Right kidney (tissue), 9 donors: ENCODE measurements around the gene GALNT15.
A peak's percentile ranks its signal among the peaks of the same experiment; 100 is the strongest.

Source experiments
- DNase-seq: peaks from one replicate; pipeline ENCODE4 v3.0.0-alpha.2; 2016
- long read RNA-seq, 8 donors: transcript quantifications; one replicate each; lab custom pipeline, GENCODE V29; 2026

The GALNT15 gene, protein sequence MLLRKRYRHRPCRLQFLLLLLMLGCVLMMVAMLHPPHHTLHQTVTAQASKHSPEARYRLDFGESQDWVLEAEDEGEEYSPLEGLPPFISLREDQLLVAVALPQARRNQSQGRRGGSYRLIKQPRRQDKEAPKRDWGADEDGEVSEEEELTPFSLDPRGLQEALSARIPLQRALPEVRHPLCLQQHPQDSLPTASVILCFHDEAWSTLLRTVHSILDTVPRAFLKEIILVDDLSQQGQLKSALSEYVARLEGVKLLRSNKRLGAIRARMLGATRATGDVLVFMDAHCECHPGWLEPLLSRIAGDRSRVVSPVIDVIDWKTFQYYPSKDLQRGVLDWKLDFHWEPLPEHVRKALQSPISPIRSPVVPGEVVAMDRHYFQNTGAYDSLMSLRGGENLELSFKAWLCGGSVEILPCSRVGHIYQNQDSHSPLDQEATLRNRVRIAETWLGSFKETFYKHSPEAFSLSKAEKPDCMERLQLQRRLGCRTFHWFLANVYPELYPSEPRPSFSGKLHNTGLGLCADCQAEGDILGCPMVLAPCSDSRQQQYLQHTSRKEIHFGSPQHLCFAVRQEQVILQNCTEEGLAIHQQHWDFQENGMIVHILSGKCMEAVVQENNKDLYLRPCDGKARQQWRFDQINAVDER
- long read RNA-seq, donor 1 = 0 reads
- long read RNA-seq, donor 2 = 0 reads
- long read RNA-seq, donor 3 = 0 reads
- long read RNA-seq, donor 4 = 0 reads
- long read RNA-seq, donor 5, full-length matches to known transcripts = 1 of 1 reads
- long read RNA-seq, donor 5, partial matches to known transcripts = 0 of 1 reads
- long read RNA-seq, donor 5, other reads (novel, unspliced or antisense) = 0 of 1 reads
- long read RNA-seq, donor 6 = 0 reads
- long read RNA-seq, donor 7 = 0 reads
- long read RNA-seq, donor 8, full-length matches to known transcripts = 1 of 1 reads
- long read RNA-seq, donor 8, partial matches to known transcripts = 0 of 1 reads
- long read RNA-seq, donor 8, other reads (novel, unspliced or antisense) = 0 of 1 reads

DNA sequence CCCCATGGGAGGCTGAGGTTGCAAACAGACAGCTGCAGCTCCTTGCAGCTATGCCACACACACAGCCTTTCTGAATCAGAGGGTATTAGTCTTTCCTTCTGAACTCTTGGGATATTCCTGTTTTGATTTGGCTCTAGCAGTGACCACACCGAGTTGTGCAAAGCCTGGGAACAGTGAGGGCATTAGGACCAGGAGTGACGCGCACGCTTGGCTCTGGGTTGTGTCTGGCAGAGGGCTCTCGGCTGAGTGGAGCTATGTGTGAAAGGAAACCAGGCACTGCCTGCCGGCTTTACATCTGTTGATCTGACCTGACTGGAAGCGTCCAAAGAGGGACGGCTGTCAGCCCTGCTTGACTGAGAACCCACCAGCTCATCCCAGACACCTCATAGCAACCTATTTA lies at the start of gene GALNT15:
Gene GALNT15, plus strand, starts transcription at position 292 of the 400 bp plus-strand sequence. CDS start 472 bp downstream, outside the sequence.
- DNase-seq = peak; percentile 21

DNA sequence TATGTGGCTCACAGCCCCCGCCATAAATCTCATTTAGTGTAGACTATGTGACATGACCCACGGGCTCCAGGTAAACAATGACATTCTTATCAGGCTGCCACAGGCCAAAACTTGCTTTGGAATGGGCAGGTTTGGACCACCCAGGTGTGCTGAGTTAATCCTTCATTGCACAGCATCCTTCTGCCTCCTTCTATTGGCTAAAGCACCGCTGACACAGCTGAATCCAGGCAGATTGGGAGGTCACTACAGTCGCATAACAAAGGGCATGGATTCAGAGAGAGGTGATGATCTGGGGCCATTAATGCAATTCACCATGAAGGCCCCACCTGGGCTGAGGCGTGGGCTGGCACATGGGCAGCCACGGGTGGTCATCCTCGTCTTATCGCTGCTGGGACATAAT lies 47.8 kb upstream of the GALNT15 start:
- DNase-seq = no peak

- DNase-seq = no peak
These were observed 47.2 kb upstream of the GALNT15 start for GRCh38 chr3:16127249-16127648.

DNA sequence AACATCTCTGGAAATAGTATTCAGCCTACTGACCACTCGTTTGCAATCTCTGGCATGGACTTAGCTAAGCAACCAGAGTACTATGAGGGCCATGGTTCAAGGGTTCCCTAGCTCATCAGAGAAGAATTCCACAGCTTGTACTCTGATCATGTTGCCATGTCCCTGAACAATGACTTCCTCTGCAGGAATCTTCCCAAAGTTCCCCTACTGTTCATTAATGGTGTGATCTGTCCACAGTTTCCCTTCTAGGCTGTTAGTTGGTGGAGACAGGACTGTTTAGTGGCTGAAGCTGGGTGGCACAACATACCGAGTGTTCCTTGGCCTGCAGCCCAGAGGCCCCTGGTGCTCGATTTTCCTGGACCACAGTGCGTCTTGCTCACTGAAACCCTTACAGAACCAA lies 44.4 kb upstream of the GALNT15 start:
- no peak for DNase-seq

DNA sequence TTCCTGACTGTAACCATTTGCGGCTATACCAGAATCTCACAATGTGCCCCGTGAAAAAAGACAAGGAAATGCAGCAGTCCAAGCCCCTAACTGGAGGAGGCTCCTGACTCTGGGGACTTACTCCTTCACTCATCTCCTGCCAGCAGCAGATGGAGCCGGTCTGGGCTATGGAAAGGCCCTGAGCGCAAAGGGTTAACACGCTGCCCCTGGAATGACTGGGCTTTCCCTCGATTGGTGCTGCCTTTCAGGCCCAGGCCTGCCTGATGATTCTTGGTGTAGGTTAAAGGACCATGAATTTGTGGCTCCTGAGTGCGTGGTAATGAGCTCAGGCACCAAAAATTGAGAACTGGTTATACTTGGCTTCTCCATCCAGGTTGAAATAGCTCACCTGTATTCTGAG lies 42.3 kb upstream of the GALNT15 start:
- DNase-seq = no peak

DNA sequence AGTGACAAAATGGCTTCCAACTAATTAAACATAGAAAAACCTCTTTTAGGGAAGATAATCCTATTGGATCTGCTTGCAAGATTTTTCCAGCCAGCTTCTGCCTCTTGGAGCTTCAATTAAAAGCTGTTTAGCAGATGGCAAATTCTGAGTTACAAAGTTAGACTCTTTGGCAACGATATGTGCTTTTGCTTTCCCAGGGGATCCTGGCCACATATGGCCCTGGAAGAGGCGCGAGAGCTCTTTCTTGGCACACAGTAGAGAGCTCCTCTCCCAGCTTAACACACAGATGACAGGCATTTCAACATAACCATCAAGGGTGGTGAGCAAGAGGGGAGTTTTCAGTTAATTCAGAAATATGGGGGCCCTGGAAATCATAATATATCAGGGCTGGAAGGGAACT lies 41.6 kb upstream of the GALNT15 start:
- DNase-seq = no peak

GRCh38 chr3:16134173-16134928 lies 40.1 kb upstream of the GALNT15 start:
- DNase-seq = no peak

GRCh38 chr3:16136055-16136454 lies 38.4 kb upstream of the GALNT15 start:
- no peak for DNase-seq

DNA sequence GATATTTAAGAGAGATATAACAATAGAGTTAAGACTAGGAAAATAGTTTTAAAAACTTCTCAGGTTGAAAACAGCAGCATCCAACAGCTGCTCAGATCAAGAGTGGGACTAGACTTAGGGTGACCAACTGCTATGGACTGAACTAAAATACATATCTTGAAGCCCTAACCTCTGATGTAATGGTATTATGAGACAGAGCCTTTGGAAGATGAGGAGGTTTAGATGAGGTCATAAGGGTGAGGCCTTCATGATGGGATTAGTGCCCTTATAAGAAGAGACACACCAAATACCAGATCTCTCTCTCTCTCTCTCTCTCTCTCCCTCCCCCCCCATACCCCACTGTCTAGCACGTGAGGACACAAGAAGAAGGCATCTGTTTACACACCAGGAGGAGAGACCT lies 37.4 kb upstream of the GALNT15 start:
- DNase-seq = no peak

- no peak for DNase-seq
These were observed 36.5 kb upstream of the GALNT15 start for GRCh38 chr3:16137977-16138376.

GRCh38 chr3:16140116-16140893 lies 34.2 kb upstream of the GALNT15 start:
- no peak for DNase-seq

- no peak for DNase-seq
These were observed 33.6 kb upstream of the GALNT15 start for GRCh38 chr3:16140894-16141285.

DNA sequence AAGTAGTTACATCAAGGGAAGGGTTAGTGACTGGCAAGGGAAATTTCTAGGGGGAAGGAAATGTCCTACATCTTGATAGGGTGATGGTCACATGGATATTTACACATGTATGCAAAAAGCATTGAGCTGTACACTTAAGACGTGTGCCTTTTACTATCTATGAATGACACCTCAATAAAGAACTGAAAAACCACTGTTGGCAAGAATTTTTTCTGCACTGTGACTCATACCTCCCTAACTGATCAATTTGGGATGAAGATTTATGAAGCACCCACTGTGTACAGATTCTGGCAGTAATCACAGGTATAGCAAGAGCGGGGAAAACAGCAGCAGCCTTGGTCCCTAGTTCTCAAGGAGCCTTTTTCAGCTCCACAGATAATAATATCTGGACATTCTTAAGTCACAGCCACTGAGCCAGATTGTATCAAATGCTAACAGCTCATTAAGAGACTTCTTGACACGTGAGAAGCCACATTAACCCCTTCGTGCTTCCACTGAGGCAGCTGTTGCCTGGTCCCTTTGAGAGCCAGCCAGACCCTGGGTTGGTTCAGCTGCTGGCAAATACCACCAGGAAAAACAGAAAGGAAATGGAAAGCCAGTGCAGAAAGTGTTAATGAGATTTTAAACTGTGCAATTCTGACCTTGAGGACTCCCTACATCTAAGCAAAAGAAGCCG lies 32.0 kb upstream of the GALNT15 start:
- DNase-seq = no peak

- DNase-seq = no peak
These were observed 30.5 kb upstream of the GALNT15 start for GRCh38 chr3:16143861-16144447.

DNA sequence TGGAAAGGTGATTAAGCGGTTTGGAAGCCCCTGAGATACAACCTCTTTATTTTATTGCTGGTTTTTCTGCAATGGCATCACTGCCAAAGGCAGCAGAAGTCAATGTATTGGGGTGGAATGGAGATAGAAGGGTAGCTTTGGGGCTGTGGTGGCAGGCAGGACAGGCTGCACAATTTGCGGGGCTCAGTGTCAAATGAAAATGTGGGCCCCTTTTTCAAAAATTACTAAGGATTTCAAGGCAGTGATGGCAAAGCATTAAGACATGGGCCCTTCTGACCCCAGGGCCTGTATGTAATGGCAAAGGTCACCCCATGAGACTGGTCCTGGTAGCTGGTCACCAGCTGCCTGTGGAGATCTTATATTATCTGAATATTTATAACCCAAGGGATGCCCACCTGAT lies 29.3 kb upstream of the GALNT15 start:
- no peak for DNase-seq

- DNase-seq = no peak
These were observed 28.3 kb upstream of the GALNT15 start for GRCh38 chr3:16146015-16146730.

- DNase-seq = no peak
These were observed 27.1 kb upstream of the GALNT15 start for GRCh38 chr3:16147220-16147994.

GRCh38 chr3:16148213-16148612 lies 26.3 kb upstream of the GALNT15 start:
- DNase-seq = no peak

DNA sequence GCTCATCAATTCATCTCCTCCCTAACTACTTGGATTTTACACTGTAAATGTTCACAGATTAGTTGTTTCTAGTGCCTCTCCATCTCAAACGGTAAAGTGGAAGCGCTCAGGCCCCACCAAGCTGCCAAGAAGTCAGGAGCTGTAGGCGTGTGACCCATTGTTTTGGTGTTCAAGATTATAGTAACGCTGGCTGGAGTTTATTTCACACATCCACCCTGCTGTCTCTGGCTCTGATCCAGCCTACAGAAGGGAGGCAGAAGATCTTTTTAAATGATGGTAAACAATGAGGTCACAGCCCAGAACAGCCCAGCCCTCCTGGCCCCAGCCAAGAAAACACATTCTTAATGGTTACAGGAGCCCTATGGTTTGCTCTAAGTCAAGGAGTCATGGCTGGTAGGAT lies 25.7 kb upstream of the GALNT15 start:
- DNase-seq = no peak
